Lung (tissue), 12 donors: ENCODE measurements around the gene RUSC2. TPM values are rescaled to one million over a fixed set of nuclear protein-coding genes. Genes with fewer than 3 reads are reported as not detected.

Experiments
- ATAC-seq: fragments of 200-7000 bp; cut with Tn5 transposase; one replicate; pipeline ENCODE4 v1.9.1; 2020; ENCODE audit warnings: moderate number of reproducible peaks; ENCODE audit not compliant: insufficient read depth, low FRiP score
- DNase-seq, 3 donors: peaks; one replicate each; pipeline ENCODE4 v3.0.0-alpha.2; 2013 to 2017
- H3K27ac ChIP-seq, 2 donors: one replicate each; pipeline ENCODE4 v1.5.1; 2013; ENCODE audit warnings: mild to moderate bottlenecking in 2 of 2, moderate library complexity in 2 of 2, control low read depth in 1 of 2, inconsistent platforms in 1 of 2, low read depth in 1 of 2, low read length in 1 of 2
- H3K27me3 ChIP-seq, 3 donors: one replicate each; pipeline ENCODE4 v1.5.1; 2013; ENCODE audit warnings: low read length in 2 of 3; ENCODE audit not compliant: control insufficient read depth in 3 of 3, insufficient read depth in 3 of 3
- H3K36me3 ChIP-seq, 4 donors: one replicate each; pipeline ENCODE4 v1.5.1; 2013; ENCODE audit warnings: low read length in 4 of 4, mild to moderate bottlenecking in 1 of 4, moderate library complexity in 1 of 4; ENCODE audit not compliant: control insufficient read depth in 4 of 4, insufficient read depth in 4 of 4
- H3K4me1 ChIP-seq, 5 donors: one replicate each; pipeline ENCODE4 v1.5.1; 2013; ENCODE audit warnings: low read length in 5 of 5, mild to moderate bottlenecking in 2 of 5, moderate library complexity in 1 of 5; ENCODE audit not compliant: control insufficient read depth in 5 of 5, insufficient read depth in 5 of 5
- H3K4me3 ChIP-seq: one replicate; pipeline ENCODE4 v1.5.1; 2013; ENCODE audit warnings: mild to moderate bottlenecking, control low read depth, moderate library complexity
- H3K9ac ChIP-seq, 2 donors: one replicate each; pipeline ENCODE4 v1.5.1; 2013; ENCODE audit warnings: low read length in 2 of 2, control low read depth in 1 of 2; ENCODE audit not compliant: insufficient read depth in 1 of 2
- H3K9me3 ChIP-seq, 4 donors: one replicate each; pipeline ENCODE4 v1.5.1; 2013; ENCODE audit warnings: low read length in 3 of 4, mild to moderate bottlenecking in 1 of 4, moderate library complexity in 1 of 4; ENCODE audit not compliant: control insufficient read depth in 4 of 4, insufficient read depth in 3 of 4
- WGBS, 2 donors: extraction: QIAGEN DNeasy Blood & Tissue Kit; methylation state at CpG; one replicate each; pipeline ENCODE4 v1.1.7; 2013; 5-methylcytosine and 5-hydroxymethylcytosine counted together
- polyA plus RNA-seq, 2 donors: library from polyadenylated mRNA; stranded (reverse); fragments of 200-250 nt; gene quantifications; one replicate each; pipeline ENCODE4 v1.2.1, GENCODE V29; 2013
- total RNA-seq, 2 donors: library from RNA; depleted of rRNA in 1 of 2; stranded (reverse); fragments of >200 nt in 1 of 2; gene quantifications; one replicate each; pipeline ENCODE4 v1.2.1, GENCODE V29; 2014 to 2021
- TF ChIP-seq, protein P1 (sequence below): IDR thresholded peaks from 2 replicates; pipeline ENCODE4 v1.5.1; 2012; ENCODE audit warnings: mild to moderate bottlenecking; ENCODE audit errors: control extremely low read depth, extremely low read depth
- donor health status: control.
- donor health status: control.
- donor health status: Bipolar disorder and iron deficiency.
- donor health status: healthy.
- donor health status: DM: yes; HTN: yes; CAD: no.

Gene RUSC2
- total and polyA plus RNA-seq, 4 donors, result 12.2 to 25.7 (median 14.7) TPM

DNA sequence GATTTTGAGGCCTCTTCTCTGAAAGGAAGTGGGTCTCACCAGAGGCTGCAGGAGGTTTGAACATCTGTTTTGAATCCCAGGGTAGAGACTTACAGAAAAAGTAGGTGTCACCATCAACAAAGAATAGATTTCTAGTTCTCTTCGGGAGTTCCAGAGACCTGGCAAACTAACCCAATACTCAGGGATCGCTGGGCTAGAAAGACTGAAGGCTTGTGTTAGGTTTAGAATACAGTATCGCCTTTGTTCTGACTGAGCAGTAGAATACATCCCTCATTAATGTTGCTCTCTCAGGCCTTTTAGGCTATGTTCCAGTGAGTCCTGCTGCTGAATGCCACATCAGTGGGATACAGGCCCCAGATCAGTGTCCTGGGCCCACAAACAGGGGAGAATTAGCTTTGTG lies 27.2 kb downstream of the RUSC2 start:
- H3K9ac ChIP-seq, result no peak overlapping the region
- no peaks in the 10 kb centered on the region for H3K36me3 ChIP-seq
- 81 to 82% methylated on average over 3 of the region's 3 CpGs for WGBS, 2 donors
- H3K4me3 ChIP-seq, result no peak overlapping the region
- ATAC-seq (no peak), DNase-seq (peak in 2 of 3 donors; percentile 45 to 47)
- H3K4me1 ChIP-seq, result peaks cover 3 to 61% (median 20%) of the 10 kb centered on the region in 5 donors
- H3K27ac ChIP-seq, result peak overlapping the region; percentile 53 to 98
- TF ChIP-seq, protein P1, sequence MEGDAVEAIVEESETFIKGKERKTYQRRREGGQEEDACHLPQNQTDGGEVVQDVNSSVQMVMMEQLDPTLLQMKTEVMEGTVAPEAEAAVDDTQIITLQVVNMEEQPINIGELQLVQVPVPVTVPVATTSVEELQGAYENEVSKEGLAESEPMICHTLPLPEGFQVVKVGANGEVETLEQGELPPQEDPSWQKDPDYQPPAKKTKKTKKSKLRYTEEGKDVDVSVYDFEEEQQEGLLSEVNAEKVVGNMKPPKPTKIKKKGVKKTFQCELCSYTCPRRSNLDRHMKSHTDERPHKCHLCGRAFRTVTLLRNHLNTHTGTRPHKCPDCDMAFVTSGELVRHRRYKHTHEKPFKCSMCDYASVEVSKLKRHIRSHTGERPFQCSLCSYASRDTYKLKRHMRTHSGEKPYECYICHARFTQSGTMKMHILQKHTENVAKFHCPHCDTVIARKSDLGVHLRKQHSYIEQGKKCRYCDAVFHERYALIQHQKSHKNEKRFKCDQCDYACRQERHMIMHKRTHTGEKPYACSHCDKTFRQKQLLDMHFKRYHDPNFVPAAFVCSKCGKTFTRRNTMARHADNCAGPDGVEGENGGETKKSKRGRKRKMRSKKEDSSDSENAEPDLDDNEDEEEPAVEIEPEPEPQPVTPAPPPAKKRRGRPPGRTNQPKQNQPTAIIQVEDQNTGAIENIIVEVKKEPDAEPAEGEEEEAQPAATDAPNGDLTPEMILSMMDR, result no peak
- no peaks in the 10 kb centered on the region for H3K9me3 ChIP-seq
- no peaks in the 10 kb centered on the region for H3K27me3 ChIP-seq

DNA sequence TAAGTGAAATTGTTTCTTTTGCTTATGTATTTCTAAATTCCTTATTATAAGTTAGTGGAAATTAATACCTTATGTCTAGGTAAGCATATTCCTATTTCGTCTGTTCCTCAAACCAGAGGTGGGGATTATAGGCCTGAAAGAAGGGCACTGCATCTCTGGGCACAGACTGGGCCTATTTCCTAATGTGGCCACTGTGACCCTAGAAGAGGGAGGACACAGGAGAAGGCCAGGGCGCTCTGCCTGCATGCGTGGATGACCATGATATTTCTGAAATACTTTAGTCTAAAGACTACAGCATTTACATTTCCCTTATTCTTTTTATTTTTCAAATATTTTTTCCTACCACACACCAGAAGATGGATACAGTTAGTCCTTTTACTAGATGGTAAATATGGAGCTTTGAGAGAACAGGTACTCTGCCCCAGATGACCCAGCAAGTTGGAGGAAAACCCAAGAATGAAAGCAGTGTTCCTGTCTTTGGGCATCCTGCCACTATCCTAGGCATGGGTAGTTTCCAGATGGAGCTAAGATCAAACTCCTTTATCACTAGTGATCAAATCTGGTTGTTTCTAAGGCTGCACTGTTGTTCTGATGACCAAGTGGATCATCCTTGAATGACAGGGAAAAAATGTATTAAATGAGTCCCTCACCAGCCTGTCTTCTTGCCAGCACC lies 27.8 kb downstream of the RUSC2 start:
- no peak for ATAC-seq
- Histone ChIP-seq H3K4me1 (peaks cover 3 to 60% (median 20%) of the 10 kb centered on the region in 5 donors), H3K9me3 (no peaks in the 10 kb centered on the region)

GRCh38 chr9:35518225-35518821 lies 28.4 kb downstream of the RUSC2 start:
- peak in 2 of 3 donors; percentile 37 to 45 for DNase-seq

More for the DNA sequence above, 27.8 kb downstream of the RUSC2 start:
- TF ChIP-seq, protein P1, result no peak
- Histone ChIP-seq H3K9ac (no peak overlapping the region), H3K27ac (peak overlapping the region; percentile 94 to 98), H3K4me3 (no peak overlapping the region), H3K27me3 (no peaks in the 10 kb centered on the region), H3K36me3 (no peaks in the 10 kb centered on the region)
- DNase-seq, result no peak
- WGBS, 2 donors, result 94 to 96% methylated on average over 3 of the region's 3 CpGs

More at GRCh38 chr9:35518225-35518821, 28.4 kb downstream of the RUSC2 start:
- Histone ChIP-seq H3K9ac (no peak overlapping the region), H3K27ac (peak overlapping the region; percentile 94 to 98), H3K4me3 (no peak overlapping the region), H3K36me3 (no peaks in the 10 kb centered on the region), H3K9me3 (no peaks in the 10 kb centered on the region), H3K27me3 (no peaks in the 10 kb centered on the region), H3K4me1 (peaks cover 3 to 60% (median 20%) of the 10 kb centered on the region in 5 donors)
- ATAC-seq, result peak; percentile 73
- TF ChIP-seq, protein P1, result no peak
- WGBS, 2 donors, result 41 to 69% methylated on average over 4 of the region's 4 CpGs
